Stimulated activated CD4-positive, alpha-beta T cell treated with anti-CD3 and anti-CD28 coated beads, Interleukin-4, amount 100 ng/mL, for 1 hour (primary cell): ENCODE results near the gene CCDC74A.
"Not testable (repeated sequence)": the region's sequence is repeated elsewhere in the genome, so short reads cannot be mapped to it uniquely, and the experiment has no call there.

ENCODE experiments used
- DNase-seq: peaks from one replicate; pipeline ENCODE4 v3.0.0-alpha.2; 2020

Gene CCDC74A

GRCh38 chr2:131566371-131566770 is 38.7 kb downstream of the CCDC74A start:
- DNase-seq: no peak

DNA sequence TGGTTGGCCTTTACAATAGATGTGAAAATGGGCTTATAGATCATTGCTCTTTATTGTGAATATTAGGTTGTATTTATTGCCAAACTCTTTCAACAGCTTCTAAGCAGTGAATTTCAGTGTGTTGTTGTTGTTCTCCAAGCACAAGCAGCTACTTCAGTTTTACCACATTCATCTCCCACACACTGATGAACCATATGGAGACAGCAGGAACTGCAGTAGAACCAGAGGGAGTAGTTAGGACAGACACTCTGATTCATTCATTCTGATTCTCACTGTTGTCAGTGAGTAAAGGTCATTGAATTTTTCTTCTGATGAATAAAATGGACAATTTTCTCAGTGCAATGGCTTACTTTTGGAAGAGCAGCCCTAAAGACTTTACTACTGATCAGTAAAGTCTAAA is 40.2 kb downstream of the CCDC74A start:
- no peak for DNase-seq

GRCh38 chr2:131568401-131568800 is 40.7 kb downstream of the CCDC74A start:
- DNase-seq: not testable (repeated sequence)

GRCh38 chr2:131572175-131572574 is 44.5 kb downstream of the CCDC74A start:
- no peak for DNase-seq

DNA sequence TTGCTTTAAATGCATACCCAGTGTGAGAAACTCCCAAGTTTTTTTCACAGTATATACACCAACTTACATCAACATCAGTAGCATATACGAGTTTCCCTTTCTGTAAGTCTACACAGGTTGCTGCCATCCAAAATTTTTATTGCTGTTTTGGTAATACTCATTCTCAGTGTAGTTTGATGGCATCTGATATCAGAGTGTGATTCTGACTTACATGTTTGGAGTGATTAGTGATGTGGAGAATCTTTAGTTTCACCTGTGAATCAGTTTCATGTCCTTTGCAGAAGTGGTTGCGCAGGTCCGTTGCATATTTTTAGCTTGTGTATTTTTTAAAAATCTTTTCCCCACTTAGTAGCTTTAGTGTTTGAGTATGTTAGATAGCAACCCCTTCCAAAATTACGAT is 50.1 kb downstream of the CCDC74A start:
- DNase-seq: no peak

- no peak for DNase-seq
Observed at GRCh38 chr2:131580187-131580586, 52.5 kb downstream of the CCDC74A start.
